Dorsolateral prefrontal cortex (tissue), 118 donors: Measurements from ENCODE around the gene SAP30. TPM values are rescaled to one million over a fixed set of nuclear protein-coding genes. Genes with fewer than 3 reads are reported as not detected.

ENCODE experiments used
- total RNA-seq, 120 experiments: library from RNA; stranded (reverse); gene quantifications; one replicate each; pipeline versions ENCODE4 v1.2.3 to v1.2.4, GENCODE V29; 2022

SAP30 gene
- total RNA-seq, 120 experiments from 2014 or later = 15.2 to 36.3 (median 25.7) TPM

Other genes with a start within 250 kb of the SAP30 start
- 10 to 100 TPM; 14.2 to 37.5 (median 20.9) TPM for gene GALNT7, start 202.1 kb upstream of the SAP30 start, total RNA-seq
- gene HMGB2, start 36.6 kb upstream of the SAP30 start, total RNA-seq = 10 to 100 TPM; 21.0 to 95.1 (median 33.9) TPM
- 10 to 100 TPM; 10.1 to 68.8 (median 28.2) TPM for gene SCRG1, start 28.2 kb downstream of the SAP30 start, total RNA-seq
- under 1 TPM in 3 of 120 experiments, not detected in 117; 0.25 to 0.62 (median 0.53) TPM for gene HAND2, start 159.3 kb downstream of the SAP30 start, total RNA-seq